ENCODE data around the gene HIRA.

HIRA gene

GRCh38 chr22:19410941-19411689, 20.4 kb downstream of the HIRA start:
- no peak for DNase-seq (ENCODE audit: low read depth in 2 of 2)

- DNase-seq (ENCODE audit: low read depth in 2 of 2): no peak
These were observed 23.6 kb downstream of the HIRA start for GRCh38 chr22:19407649-19408606.

- DNase-seq (ENCODE audit: low read depth in 2 of 2): no peak
These were observed 24.7 kb downstream of the HIRA start for GRCh38 chr22:19406846-19407245.

- no peak for DNase-seq (ENCODE audit: low read depth in 2 of 2)
These were observed 25.2 kb downstream of the HIRA start for GRCh38 chr22:19406281-19406811.

- no peak for DNase-seq (ENCODE audit: low read depth in 2 of 2)
These were observed 25.9 kb downstream of the HIRA start for GRCh38 chr22:19405652-19406051.

- DNase-seq (ENCODE audit: low read depth in 2 of 2): no peak
These were observed 26.4 kb downstream of the HIRA start for GRCh38 chr22:19405133-19405532.

GRCh38 chr22:19404676-19405075, 26.9 kb downstream of the HIRA start:
- no peak for DNase-seq (ENCODE audit: low read depth in 2 of 2)

- DNase-seq (ENCODE audit: low read depth in 2 of 2): no peak
These were observed 28.8 kb downstream of the HIRA start for GRCh38 chr22:19402642-19403191.

GRCh38 chr22:19401483-19401882, 30.1 kb downstream of the HIRA start:
- DNase-seq (ENCODE audit: low read depth in 2 of 2): no peak

- no peak for DNase-seq (ENCODE audit: low read depth in 2 of 2)
These were observed 30.7 kb downstream of the HIRA start for GRCh38 chr22:19400881-19401280.

GRCh38 chr22:19398652-19399051, 32.9 kb downstream of the HIRA start:
- DNase-seq (ENCODE audit: low read depth in 2 of 2): no peak

GRCh38 chr22:19398206-19398605, 33.3 kb downstream of the HIRA start:
- no peak for DNase-seq (ENCODE audit: low read depth in 2 of 2)

- DNase-seq (ENCODE audit: low read depth in 2 of 2): no peak
These were observed 33.8 kb downstream of the HIRA start for GRCh38 chr22:19397734-19398104.

GRCh38 chr22:19396934-19397733, 34.4 kb downstream of the HIRA start:
- no peak for DNase-seq (ENCODE audit: low read depth in 2 of 2)

GRCh38 chr22:19396561-19396933, 35.0 kb downstream of the HIRA start:
- no peak for DNase-seq (ENCODE audit: low read depth in 2 of 2)

GRCh38 chr22:19395276-19395675, 36.3 kb downstream of the HIRA start:
- no peak for DNase-seq (ENCODE audit: low read depth in 2 of 2)

- DNase-seq (ENCODE audit: low read depth in 2 of 2): no peak
These were observed 37.1 kb downstream of the HIRA start for GRCh38 chr22:19394274-19395050.

- no peak for DNase-seq (ENCODE audit: low read depth in 2 of 2)
These were observed 37.8 kb downstream of the HIRA start for GRCh38 chr22:19393704-19394103.

- DNase-seq (ENCODE audit: low read depth in 2 of 2): no peak
These were observed 44.0 kb downstream of the HIRA start for GRCh38 chr22:19387575-19387974.

GRCh38 chr22:19387038-19387437, 44.5 kb downstream of the HIRA start:
- no peak for DNase-seq (ENCODE audit: low read depth in 2 of 2)

- DNase-seq (ENCODE audit: low read depth in 2 of 2): no peak
These were observed 45.3 kb downstream of the HIRA start for GRCh38 chr22:19386248-19386647.
